GM23338 (cell line): ENCODE data around the gene PER3. TPM values are rescaled to one million over a fixed set of nuclear protein-coding genes. Genes with fewer than 3 reads are reported as not detected.

Experiments
- ATAC-seq: fragments of 200-7000 bp; cut with Tn5 transposase; 3 replicates; pipeline ENCODE4 v1.9.1; 2020
- DNase-seq: peaks from one replicate; pipeline ENCODE4 v3.0.0-alpha.2; 2015; ENCODE audit warnings: low spot score
- H2AFZ ChIP-seq: fragments of 200-600 bp; sonication (generic); 2 replicates; pipeline ENCODE4 v1.8.0; 2016; ENCODE audit warnings: antibody characterized with exemption, mild to moderate bottlenecking, moderate library complexity
- H3F3A ChIP-seq: fragments of 200-600 bp; sonication (generic); replicated peaks from 2 replicates; pipeline ENCODE4 v1.8.0; 2017; ENCODE audit warnings: antibody characterized with exemption, mixed run types, low read depth
- H3K27ac ChIP-seq: fragments of 200-600 bp; sonication (generic); 2 replicates; pipeline ENCODE4 v1.6.1; 2016; ENCODE audit warnings: low read depth
- H3K27me3 ChIP-seq: fragments of 200-600 bp; sonication (generic); 2 replicates; pipeline ENCODE4 v1.8.0; 2016; ENCODE audit warnings: mild to moderate bottlenecking, mixed run types, moderate library complexity; ENCODE audit not compliant: insufficient read depth
- H3K36me3 ChIP-seq: fragments of 200-600 bp; sonication (generic); 2 replicates; pipeline ENCODE4 v1.8.0; 2016; ENCODE audit warnings: mild to moderate bottlenecking; ENCODE audit not compliant: insufficient read depth
- H3K4me1 ChIP-seq: fragments of 200-600 bp; sonication (generic); 2 replicates; pipeline ENCODE4 v1.8.0; 2016; ENCODE audit warnings: mild to moderate bottlenecking, moderate library complexity; ENCODE audit not compliant: insufficient read depth
- H3K4me2 ChIP-seq: fragments of 200-600 bp; sonication (generic); 2 replicates; pipeline ENCODE4 v1.7.1; 2017; ENCODE audit warnings: mixed run types
- H3K4me3 ChIP-seq: fragments of 200-600 bp; sonication (generic); 2 replicates; pipeline ENCODE4 v1.6.1; 2016; ENCODE audit warnings: mixed run types
- H3K79me2 ChIP-seq: fragments of 200-600 bp; sonication (generic); replicated peaks from 2 replicates; pipeline ENCODE4 v1.8.0; 2017; ENCODE audit warnings: mild to moderate bottlenecking; ENCODE audit not compliant: insufficient read depth
- H3K9me2 ChIP-seq: fragments of 200-600 bp; sonication (generic); 2 replicates; pipeline ENCODE4 v1.8.0; 2017; ENCODE audit not compliant: insufficient read depth
- H4K20me1 ChIP-seq: fragments of 200-600 bp; sonication (generic); replicated peaks from 2 replicates; pipeline ENCODE4 v1.8.0; 2017; ENCODE audit warnings: mild to moderate bottlenecking; ENCODE audit not compliant: insufficient read depth
- H3K27ac Mint-ChIP-seq: 2 replicates; pipeline ENCODE4 v1.8.0; 2020; ENCODE audit warnings: inconsistent platforms, mild to moderate bottlenecking, moderate library complexity, mixed read lengths
- H3K27me3 Mint-ChIP-seq: 3 replicates; pipeline ENCODE4 v1.8.0; 2022; ENCODE audit warnings: low read depth, mild to moderate bottlenecking, moderate library complexity, mixed read lengths, inconsistent platforms; ENCODE audit not compliant: insufficient read depth, poor library complexity
- H3K36me3 Mint-ChIP-seq: 3 replicates; pipeline ENCODE4 v1.8.0; 2021; ENCODE audit warnings: low read depth, mild to moderate bottlenecking, inconsistent platforms, moderate library complexity, mixed read lengths
- H3K4me1 Mint-ChIP-seq: 3 replicates; pipeline ENCODE4 v1.8.0; 2020; ENCODE audit warnings: mild to moderate bottlenecking, inconsistent platforms, mixed read lengths
- H3K4me3 Mint-ChIP-seq: 3 replicates; pipeline ENCODE4 v1.8.0; 2021; ENCODE audit warnings: moderate library complexity, mild to moderate bottlenecking, inconsistent platforms, mixed read lengths
- H3K9me3 Mint-ChIP-seq: 3 replicates; pipeline ENCODE4 v1.8.0; 2020; ENCODE audit warnings: moderate library complexity, mild to moderate bottlenecking, inconsistent platforms, mixed read lengths
- CREB1 ChIP-seq: fragments of 250-450 bp; sonication (Bioruptor Pico); IDR thresholded peaks from 2 replicates; pipeline ENCODE4 v1.5.0; 2020; ENCODE audit warnings: low read depth, mild to moderate bottlenecking, moderate library complexity
- CTCF ChIP-seq, 2 experiments: fragments of 200-600 bp in 1 of 2; sonication (generic) in 1 of 2; conservative IDR thresholded peaks; 2 replicates each; pipeline versions ENCODE4 v1.5.1 to v1.6.1; 2016 to 2017; ENCODE audit warnings: antibody characterized with exemption in 2 of 2, low read depth in 2 of 2, mild to moderate bottlenecking in 2 of 2, moderate library complexity in 1 of 2
- ETS1 ChIP-seq: IDR thresholded peaks from 2 replicates; pipeline ENCODE4 v1.6.1; 2016; ENCODE audit warnings: antibody characterized with exemption
- EZH2 ChIP-seq: fragments of 200-600 bp; sonication (generic); IDR thresholded peaks from one replicate; pipeline ENCODE4 v1.8.0; 2017; ENCODE audit warnings: antibody characterized with exemption, mild to moderate bottlenecking, low read depth; ENCODE audit not compliant: unreplicated experiment
- EZH2phosphoT487 ChIP-seq: fragments of 200-600 bp; sonication (generic); IDR thresholded peaks from one replicate; pipeline ENCODE4 v1.8.1; 2018; ENCODE audit warnings: antibody characterized with exemption; ENCODE audit not compliant: unreplicated experiment
- JUNB ChIP-seq: IDR thresholded peaks from one replicate; pipeline ENCODE4 v1.6.1; 2016; ENCODE audit warnings: antibody characterized with exemption; ENCODE audit not compliant: unreplicated experiment
- NANOG ChIP-seq: IDR thresholded peaks from 2 replicates; pipeline ENCODE4 v1.6.1; 2016; ENCODE audit warnings: antibody characterized with exemption, borderline replicate concordance
- POLR2AphosphoS5 ChIP-seq: IDR thresholded peaks from 2 replicates; pipeline ENCODE4 v1.6.1; 2016; ENCODE audit warnings: antibody characterized with exemption, low read depth
- REST ChIP-seq: IDR thresholded peaks from one replicate; pipeline ENCODE4 v1.6.1; 2018; ENCODE audit warnings: antibody characterized with exemption; ENCODE audit not compliant: unreplicated experiment
- ZNF114 ChIP-seq: fragments of 250-450 bp; sonication (Bioruptor Pico); IDR thresholded peaks from 2 replicates; pipeline ENCODE4 v1.5.0; 2020; ENCODE audit warnings: mild to moderate bottlenecking, moderate library complexity
- ZNF331 ChIP-seq: fragments of 250-450 bp; sonication (Bioruptor Pico); IDR thresholded peaks from 2 replicates; pipeline ENCODE4 v1.5.0; 2020; ENCODE audit warnings: low read depth, mild to moderate bottlenecking, moderate library complexity
- polyA plus RNA-seq: library from polyadenylated mRNA; unstranded; fragments of >200 nt; fragmentation: Nextera tagmentation; extraction: Ambion mirVana; gene quantifications from 2 replicates; pipeline ENCODE4 v1.2.1, GENCODE V29; 2016
- total RNA-seq: library from RNA; depleted of rRNA; stranded (reverse); fragments of >200 nt; shearing (Covaris generic); gene quantifications from 2 replicates; pipeline ENCODE4 v1.2.3, GENCODE V29; 2014

The PER3 gene
- total and polyA plus RNA-seq, 2 experiments from 2014 or later: 6.1 to 16.4 TPM

- no peak overlapping the region for H2AFZ ChIP-seq
- H3K9me2 ChIP-seq: no peaks in the 10 kb centered on the region
- H3K79me2 ChIP-seq: peaks cover 7% of the 10 kb centered on the region
- Mint-ChIP-seq H3K9me3 (no peaks in the 10 kb centered on the region), H3K4me3 (no peak overlapping the region), H3K36me3 (no peaks in the 10 kb centered on the region), H3K27me3 (peaks cover 2% of the 10 kb centered on the region), H3K4me1 (peaks cover 6% of the 10 kb centered on the region; the same call in 2 of the 3 replicates), H3K27ac (no peak overlapping the region)
- no peak overlapping the region for H3K4me2 ChIP-seq
- ATAC-seq (no peak), DNase-seq (no peak)
- H3K4me3 ChIP-seq: no peak overlapping the region
- H3K27ac ChIP-seq: no peak overlapping the region
- TF ChIP-seq JUNB (no peak), NANOG (no peak), EZH2 (no peak), CTCF (conservative IDR thresholded peaks at IDR 0.05; ENCODE audit: low read depth in 2 of 2) (no peak), ZNF114 (CRISPR knock-in tag) (no peak), CREB1 (CRISPR knock-in tag) (no peak), EZH2phosphoT487 (no peak), REST (no peak), POLR2AphosphoS5 (no peak)
- peaks cover 6% of the 10 kb centered on the region; the same call in 1 of the 2 replicates for H4K20me1 ChIP-seq
- no peaks in the 10 kb centered on the region for H3K36me3 ChIP-seq
- H3K4me1 ChIP-seq: peaks cover 4% of the 10 kb centered on the region
- no peaks in the 10 kb centered on the region for H3F3A ChIP-seq
- H3K27me3 ChIP-seq: no peaks in the 10 kb centered on the region
Observed at GRCh38 chr1:7767176-7767575, 16.9 kb upstream of the PER3 start.

- Histone ChIP-seq H3K79me2 (peaks cover 21% of the 10 kb centered on the region), H3K4me3 (no peak overlapping the region), H3K9me2 (no peaks in the 10 kb centered on the region), H3K36me3 (no peaks in the 10 kb centered on the region), H3K27me3 (no peaks in the 10 kb centered on the region), H3K27ac (no peak overlapping the region), H3K4me1 (peaks cover 7% of the 10 kb centered on the region), H3K4me2 (no peak overlapping the region), H4K20me1 (peaks cover 7% of the 10 kb centered on the region), H2AFZ (no peak overlapping the region), H3F3A (no peaks in the 10 kb centered on the region)
- Mint-ChIP-seq H3K9me3 (no peaks in the 10 kb centered on the region), H3K4me1 (peaks cover 10% of the 10 kb centered on the region; the same call in 2 of the 3 replicates), H3K36me3 (peaks cover 6% of the 10 kb centered on the region; the same call in 1 of the 3 replicates), H3K4me3 (no peak overlapping the region), H3K27ac (no peak overlapping the region), H3K27me3 (peaks cover 2% of the 10 kb centered on the region)
- DNase-seq (no peak), ATAC-seq (no peak)
- TF ChIP-seq ZNF114 (CRISPR knock-in tag): no peak
- TF ChIP-seq NANOG: no peak
- TF ChIP-seq ETS1: no peak
- TF ChIP-seq ZNF331: no peak
Observed at GRCh38 chr1:7768583-7768982, 15.5 kb upstream of the PER3 start.
